Upper lobe of right lung (tissue), 1 donor: ENCODE data around the gene CCDC186. TPM values are rescaled to one million over a fixed set of nuclear protein-coding genes. Genes with fewer than 3 reads are reported as not detected.

Source experiments
- ATAC-seq: fragments of 200-7000 bp; cut with Tn5 transposase; one replicate; pipeline ENCODE4 v1.9.1; 2020; ENCODE audit warnings: mild to moderate bottlenecking, moderate library complexity
- DNase-seq: peaks from one replicate; pipeline ENCODE4 v3.0.0-alpha.2; 2020
- H3K27ac ChIP-seq: fragments of 200-600 bp; one replicate; pipeline ENCODE4 v1.8.0; 2022
- H3K27me3 ChIP-seq: fragments of 200-600 bp; one replicate; pipeline ENCODE4 v1.8.0; 2022; ENCODE audit warnings: mild to moderate bottlenecking
- H3K36me3 ChIP-seq: fragments of 200-600 bp; one replicate; pipeline ENCODE4 v1.8.0; 2022
- H3K4me1 ChIP-seq: fragments of 200-600 bp; one replicate; pipeline ENCODE4 v1.8.0; 2022
- H3K4me3 ChIP-seq: fragments of 200-600 bp; one replicate; pipeline ENCODE4 v1.8.0; 2022; ENCODE audit warnings: mild to moderate bottlenecking
- H3K9me3 ChIP-seq: fragments of 200-600 bp; one replicate; pipeline ENCODE4 v1.8.0; 2022
- CTCF ChIP-seq: fragments of 200-600 bp; IDR thresholded peaks from one replicate; pipeline ENCODE4 v1.8.0; 2022; ENCODE audit warnings: antibody characterized with exemption
- intact Hi-C: fragments of 100-400 bp; cut with DNase I; formaldehyde crosslinking; loops from one replicate; pipeline ENCODE4 v1.11.0; 2022
- total RNA-seq: library from RNA; stranded (reverse); fragmentation: NEBNext Ultra II Directional; extraction: Animal tissue kit (Norgen Biotek cat#: 25700); gene quantifications from one replicate; pipeline ENCODE4 v1.2.1, GENCODE V29; 2021
- donor health status: DM: no; HTN: yes; CAD: no; lungs with severe emphysema.

The CCDC186 gene
- total RNA-seq, 1 donor from 2014 or later = 33.3 TPM

- no peak for DNase-seq
- no peak for TF ChIP-seq CTCF
- no peak overlapping the region for H3K27ac ChIP-seq
- H3K9me3 ChIP-seq = no peaks in the 10 kb centered on the region
- no peak overlapping the region for H3K4me3 ChIP-seq
- H3K36me3 ChIP-seq = no peaks in the 10 kb centered on the region
- intact Hi-C loops = no loop called here
- no peak for ATAC-seq
- H3K4me1 ChIP-seq = peaks cover 11% of the 10 kb centered on the region
- no peaks in the 10 kb centered on the region for H3K27me3 ChIP-seq
These were observed 9.6 kb upstream of the CCDC186 start for GRCh38 chr10:114183563-114183962.

- Histone ChIP-seq H3K36me3 (no peaks in the 10 kb centered on the region), H3K9me3 (no peaks in the 10 kb centered on the region), H3K27ac (no peak overlapping the region), H3K4me1 (peaks cover 11% of the 10 kb centered on the region), H3K4me3 (no peak overlapping the region), H3K27me3 (no peaks in the 10 kb centered on the region)
- TF ChIP-seq CTCF = no peak
- intact Hi-C loops = no loop called here
- ATAC-seq (peak; percentile 75), DNase-seq (peak; percentile 69)
These were observed 8.0 kb upstream of the CCDC186 start for GRCh38 chr10:114181971-114182370.

GRCh38 chr10:114180937-114181336 is 6.9 kb upstream of the CCDC186 start:
- DNase-seq = no peak
- H3K27ac ChIP-seq = no peak overlapping the region
- ATAC-seq = no peak
- H3K27me3 ChIP-seq = no peaks in the 10 kb centered on the region
- H3K9me3 ChIP-seq = no peaks in the 10 kb centered on the region
- intact Hi-C loops = no loop called here
- no peak overlapping the region for H3K4me3 ChIP-seq
- TF ChIP-seq CTCF = no peak
- no peaks in the 10 kb centered on the region for H3K36me3 ChIP-seq
- H3K4me1 ChIP-seq = peaks cover 11% of the 10 kb centered on the region

- intact Hi-C loops = no loop called here
- no peak overlapping the region for H3K4me3 ChIP-seq
- peaks cover 11% of the 10 kb centered on the region for H3K4me1 ChIP-seq
- no peak for TF ChIP-seq CTCF
- DNase-seq = no peak
- no peaks in the 10 kb centered on the region for H3K27me3 ChIP-seq
- H3K36me3 ChIP-seq = no peaks in the 10 kb centered on the region
- no peaks in the 10 kb centered on the region for H3K9me3 ChIP-seq
- H3K27ac ChIP-seq = no peak overlapping the region
- no peak for ATAC-seq
These were observed 5.7 kb upstream of the CCDC186 start for GRCh38 chr10:114179747-114180146.

GRCh38 chr10:114179148-114179547 is 5.1 kb upstream of the CCDC186 start, which contains the start of gene TDRD1:
TSS of gene TDRD1 (plus strand) at chr10:114179353. CDS start at chr10:114187832, 8,479 bp downstream.
- DNase-seq (no peak), ATAC-seq (no peak)
- intact Hi-C loops = no loop called here
- Histone ChIP-seq H3K9me3 (no peaks in the 10 kb centered on the region), H3K4me3 (no peak within 1 kb of the TSS), H3K27ac (no peak within 1 kb of the TSS), H3K36me3 (no peaks in the 10 kb centered on the region), H3K4me1 (peaks cover 11% of the 10 kb centered on the region), H3K27me3 (no peaks in the 10 kb centered on the region)
- no peak for TF ChIP-seq CTCF

- peaks cover 14% of the 10 kb centered on the region for H3K4me1 ChIP-seq
- H3K36me3 ChIP-seq = no peaks in the 10 kb centered on the region
- no peaks in the 10 kb centered on the region for H3K27me3 ChIP-seq
- TF ChIP-seq CTCF = no peak
- ATAC-seq (no peak), DNase-seq (no peak)
- no peak overlapping the region for H3K4me3 ChIP-seq
- no peak overlapping the region for H3K27ac ChIP-seq
- H3K9me3 ChIP-seq = no peaks in the 10 kb centered on the region
- intact Hi-C loops = no loop called here
These were observed 2.5 kb upstream of the CCDC186 start for GRCh38 chr10:114176511-114176910.
